GM03348 (cell line): ENCODE results near the gene CAPN11.

Experiments used
- DNase-seq: peaks from one replicate; pipeline ENCODE4 v3.0.0; 2012; ENCODE audit warnings: low spot score

Gene CAPN11

DNA sequence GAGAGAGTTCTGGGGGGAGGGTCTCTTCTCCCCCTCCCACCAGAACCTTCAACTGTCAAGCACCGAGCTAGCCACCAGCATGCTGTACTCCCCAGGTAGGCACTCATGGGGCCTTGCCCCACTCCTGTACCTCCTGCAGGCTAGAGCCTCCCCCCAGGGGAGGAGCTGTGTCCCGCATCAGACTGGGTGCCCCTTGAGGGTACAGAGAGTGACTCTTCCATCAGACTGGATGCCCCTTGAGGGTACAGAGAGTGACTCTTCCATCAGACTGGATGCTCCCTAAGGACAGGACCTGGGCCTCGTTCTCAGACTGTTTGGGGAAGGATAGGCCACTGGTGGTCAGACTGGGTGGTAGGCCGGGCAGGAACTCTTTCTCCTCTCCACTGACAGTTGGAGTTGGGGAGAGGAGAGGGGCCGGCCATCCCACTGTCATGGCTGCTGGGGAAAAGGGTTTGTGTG, at the start of gene CAPN11:
Gene CAPN11, plus strand, starts transcription at position 51 of the 459 bp plus-strand sequence. Its CDS starts 29 bp downstream, at position 80.
- no peak for DNase-seq

- no peak for DNase-seq
Measured at GRCh38 chr6:44109212-44109611, 49.4 kb upstream of the CAPN11 start.

- no peak for DNase-seq
Measured at GRCh38 chr6:44110005-44110676, 48.5 kb upstream of the CAPN11 start.

- DNase-seq = no peak
Measured at GRCh38 chr6:44110966-44111365, 47.7 kb upstream of the CAPN11 start.

DNA sequence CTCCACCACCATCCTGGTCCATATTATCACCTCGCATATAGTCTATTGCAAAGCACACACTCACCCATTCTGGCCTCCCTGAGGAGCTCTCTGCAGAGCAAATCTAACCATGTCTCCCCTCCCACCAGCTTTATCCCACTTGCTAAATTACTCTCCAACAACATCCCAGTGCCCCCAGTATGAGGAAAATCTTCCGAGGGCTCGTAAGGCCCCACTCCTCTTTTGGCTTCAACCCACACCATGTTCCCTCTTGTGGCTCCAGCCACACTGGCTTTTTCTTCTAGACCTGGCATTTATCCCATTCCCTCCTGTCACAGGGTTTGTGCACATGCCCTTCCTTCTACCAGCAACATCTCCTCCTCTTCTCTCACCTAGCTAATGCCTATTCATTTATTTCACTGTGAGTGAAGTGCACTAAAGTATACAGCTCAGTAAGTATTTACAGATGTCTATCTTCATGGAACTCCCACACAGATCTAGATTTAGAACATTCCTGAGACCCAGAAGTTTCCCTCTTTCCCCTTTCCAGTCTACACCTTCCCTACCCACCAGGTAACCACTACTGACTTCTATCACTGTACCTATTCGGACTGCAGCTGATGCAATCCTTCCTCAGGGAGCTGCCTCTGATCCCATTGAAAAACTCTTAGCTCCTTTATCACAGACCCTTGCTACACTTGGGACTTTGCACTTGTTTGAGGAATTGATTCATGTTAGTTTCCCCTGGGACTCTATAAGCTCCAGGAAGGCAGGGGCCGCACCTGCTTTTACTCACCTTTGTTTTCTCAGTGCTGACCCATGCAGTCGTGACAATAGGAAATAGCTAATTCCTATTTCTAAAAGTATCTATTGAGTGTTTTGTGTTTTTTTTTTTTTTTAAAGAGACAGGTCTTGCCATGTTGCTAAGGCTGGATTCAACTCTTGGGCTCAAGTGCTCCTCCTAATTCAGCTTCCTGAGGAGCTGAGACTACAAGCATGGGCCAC, 46.9 kb upstream of the CAPN11 start:
- DNase-seq = no peak

- DNase-seq = no peak
Measured at GRCh38 chr6:44113414-44113813, 45.2 kb upstream of the CAPN11 start.

- peak; percentile 49 for DNase-seq
Measured at GRCh38 chr6:44115866-44116265, 42.8 kb upstream of the CAPN11 start.

DNA sequence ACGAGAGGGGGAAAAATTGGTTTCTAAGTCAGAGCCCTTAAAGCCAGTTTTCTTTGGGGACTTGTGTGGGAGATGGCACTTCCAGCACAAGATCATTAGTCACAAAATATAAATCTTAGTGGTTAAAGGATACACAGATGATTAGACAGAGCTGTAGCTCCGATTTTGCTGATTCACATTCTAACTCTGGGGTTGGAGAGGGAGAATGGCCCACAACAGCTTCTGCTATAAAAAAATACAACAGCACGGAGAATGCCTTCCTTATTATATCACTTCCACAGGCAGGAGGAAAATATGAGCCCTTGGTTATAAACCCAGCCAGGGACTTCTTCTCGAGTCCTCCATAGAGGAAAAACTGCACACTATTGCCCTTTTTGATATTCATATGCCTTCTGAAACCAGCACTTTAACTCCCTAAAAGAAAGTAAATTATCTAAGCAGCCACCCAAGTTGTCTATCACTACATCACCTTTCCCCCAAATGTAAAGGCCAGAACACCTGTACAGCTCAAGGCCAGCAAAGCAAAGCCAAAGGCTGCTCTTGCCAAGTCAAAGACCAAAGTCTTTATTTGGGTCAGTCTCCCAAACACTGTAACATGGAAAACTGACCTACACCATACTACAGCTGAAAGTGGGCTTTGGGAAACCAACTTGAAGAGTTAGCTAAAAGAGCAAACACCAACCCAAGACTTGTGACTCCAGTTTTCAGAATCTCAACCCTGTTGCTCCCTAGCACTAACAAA, 41.8 kb upstream of the CAPN11 start:
- peak; percentile 79 for DNase-seq

DNA sequence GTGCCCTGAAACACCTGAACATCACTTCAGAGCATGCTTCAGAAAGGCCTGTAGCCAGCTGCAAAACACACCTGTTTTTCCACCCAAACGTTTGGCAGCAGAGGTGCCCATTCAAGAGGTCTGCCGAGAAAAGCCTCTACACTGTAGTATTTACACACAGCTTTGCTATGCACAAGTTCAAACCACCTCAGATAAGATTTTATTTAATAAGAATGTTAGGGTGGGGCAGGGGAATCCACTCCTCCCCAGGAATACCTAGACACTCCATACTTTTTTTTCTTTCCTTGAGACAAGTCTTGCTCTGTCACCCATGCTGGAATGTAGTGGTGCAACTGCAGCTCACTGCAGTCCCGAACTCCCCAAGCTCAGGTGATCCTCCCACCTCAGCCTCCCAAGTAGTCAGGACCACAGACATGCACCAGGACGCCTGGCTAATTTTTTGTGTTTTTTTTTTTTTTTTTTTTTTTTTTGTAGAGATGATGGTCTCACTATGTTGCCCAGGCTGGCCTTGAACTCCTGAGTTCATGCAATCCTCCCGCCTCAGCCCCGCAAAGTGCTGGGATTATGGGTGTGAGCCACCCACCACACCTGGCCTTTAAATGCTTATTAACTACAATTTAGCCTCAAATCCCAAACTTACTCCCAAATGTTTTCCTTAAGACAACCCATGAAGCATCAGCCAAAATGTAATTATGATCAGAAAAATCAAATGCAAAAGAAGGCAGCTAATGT, 41.1 kb upstream of the CAPN11 start:
- DNase-seq = no peak

- DNase-seq = peak; percentile 24
Measured at GRCh38 chr6:44119704-44120262, 38.8 kb upstream of the CAPN11 start.

DNA sequence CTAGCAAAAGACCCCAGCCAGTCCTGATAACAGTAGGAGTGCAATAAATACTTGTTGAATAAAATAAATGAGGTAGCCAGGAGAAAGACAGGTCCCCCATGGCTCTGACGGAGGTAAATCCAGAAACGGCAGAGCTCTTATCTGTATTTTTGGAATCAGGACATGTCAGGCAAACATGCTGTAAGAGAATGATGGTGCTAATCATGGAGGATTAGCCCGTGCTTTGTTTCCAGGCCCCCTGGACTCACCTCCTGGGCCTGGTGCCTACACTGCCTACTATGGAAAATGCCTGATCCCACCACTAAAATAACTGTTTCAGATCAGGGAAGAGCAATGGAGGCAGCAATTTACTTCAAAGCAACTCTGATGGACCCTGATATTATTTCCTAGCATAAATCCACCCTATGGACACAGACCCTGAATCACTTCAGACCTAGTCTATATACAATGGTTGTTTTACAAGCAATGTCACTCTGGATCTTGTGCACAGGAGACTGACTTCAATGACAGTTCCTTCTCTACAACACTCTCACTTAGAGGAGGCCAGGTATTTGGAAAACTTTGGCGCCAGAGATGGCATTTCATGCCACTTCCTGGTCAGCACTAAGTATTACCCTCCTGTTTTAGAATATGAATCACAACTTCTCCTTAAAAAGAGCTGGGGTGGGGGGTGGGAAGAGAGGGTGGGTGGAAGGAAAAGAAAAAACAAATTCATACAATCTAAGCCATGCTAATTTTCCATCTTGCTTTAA, 37.8 kb upstream of the CAPN11 start:
- DNase-seq = no peak

DNA sequence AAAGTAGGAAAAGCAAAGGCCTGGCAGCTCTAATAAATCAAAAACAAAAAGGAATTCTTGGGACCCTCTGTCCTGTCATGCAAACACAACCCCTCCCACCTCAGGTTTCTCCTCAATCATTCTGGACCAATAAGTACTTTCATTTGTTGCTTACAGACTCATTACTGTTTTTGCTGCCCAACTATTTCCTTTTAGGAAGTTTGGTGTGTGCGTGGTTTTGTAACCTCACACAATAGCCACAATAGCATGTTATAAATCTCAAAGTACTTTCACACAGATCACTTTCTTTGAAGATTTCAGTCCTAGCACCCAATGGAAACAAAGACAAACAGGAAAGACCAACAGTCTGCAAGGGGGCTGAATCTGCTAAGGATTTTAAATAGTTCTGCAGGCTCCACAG, 35.8 kb upstream of the CAPN11 start:
- DNase-seq = no peak

GRCh38 chr6:44123544-44123943, 35.1 kb upstream of the CAPN11 start:
- DNase-seq = no peak

- peak; percentile 81 for DNase-seq
Measured at GRCh38 chr6:44126320-44127149, 32.1 kb upstream of the CAPN11 start.

GRCh38 chr6:44127186-44128019, 31.2 kb upstream of the CAPN11 start, which contains the start of the genes MRPL14 and TMEM63B:
TSS of gene MRPL14 (minus strand) at chr6:44127452. CDS start at chr6:44116611, 10,841 bp downstream.
TSS of gene TMEM63B (plus strand) at chr6:44127554. CDS start at chr6:44134585, 7,031 bp downstream.
- DNase-seq = peak; percentile 100

DNA sequence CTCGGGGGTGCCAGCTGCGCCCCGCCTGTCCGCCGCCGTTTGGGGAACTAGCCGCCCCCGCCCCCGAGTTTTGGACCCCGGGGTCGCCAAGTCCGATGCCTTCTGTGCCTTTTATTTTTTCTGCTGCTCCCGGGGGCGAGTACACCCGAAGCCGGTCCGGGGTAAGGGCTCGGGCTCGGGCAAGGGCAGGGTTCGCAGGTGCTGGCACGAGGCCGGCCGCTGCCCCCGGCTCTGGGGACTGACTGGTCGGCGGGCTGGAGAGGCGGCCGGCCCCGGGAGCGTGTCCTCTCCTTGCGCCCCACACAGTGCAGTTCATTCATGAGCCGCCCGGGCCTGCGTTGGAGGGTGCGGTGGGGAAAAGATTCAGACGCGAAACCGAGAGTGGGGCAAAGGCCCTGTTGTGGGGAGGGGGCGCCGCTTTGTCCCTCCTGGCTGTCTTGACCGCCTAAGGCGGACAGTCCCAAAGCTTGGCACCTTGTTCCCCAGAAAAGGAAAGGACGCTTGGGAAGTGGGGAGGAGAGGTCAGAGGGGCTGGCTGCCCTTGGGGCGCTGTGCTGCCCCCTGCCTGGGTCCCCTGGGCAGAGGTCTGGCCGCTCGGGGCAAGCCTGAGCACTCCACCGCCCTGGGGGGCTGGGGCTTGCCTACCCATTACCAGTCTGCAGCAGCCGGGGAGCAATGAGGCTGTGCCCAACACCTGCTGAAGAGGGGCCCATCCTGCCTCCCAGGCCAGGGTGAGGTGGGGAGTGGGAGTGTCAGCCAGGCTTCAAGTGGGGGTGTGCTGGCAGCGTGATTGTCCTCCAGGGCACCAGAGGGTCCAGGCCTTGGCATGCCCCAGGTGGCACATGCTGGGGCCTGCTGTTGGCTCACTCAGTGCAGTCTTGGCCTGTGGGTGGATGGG, 30.4 kb upstream of the CAPN11 start:
- DNase-seq = peak; percentile 78

DNA sequence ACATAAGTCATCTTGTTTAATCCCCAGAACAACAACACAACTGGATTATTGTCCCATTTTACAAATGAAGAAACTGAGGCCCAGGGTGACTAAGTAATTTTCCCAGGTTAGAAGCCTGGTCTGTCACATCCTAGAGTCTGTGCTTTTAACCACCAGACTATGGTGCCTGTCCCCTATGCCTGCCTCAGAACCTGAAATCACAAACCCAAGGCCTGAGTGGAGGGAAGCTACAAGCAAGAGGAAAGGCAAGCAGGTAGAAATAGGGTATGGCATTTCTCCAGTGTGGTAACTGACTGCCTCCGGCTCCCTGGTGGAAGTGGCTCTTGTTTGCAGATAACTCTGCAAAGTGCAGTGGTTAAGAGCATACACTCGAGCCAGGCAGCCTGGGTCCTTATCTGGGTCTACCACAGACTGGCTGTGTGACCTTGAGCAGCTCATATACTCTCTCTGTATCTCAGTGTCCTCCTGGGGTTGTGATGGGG, 28.7 kb upstream of the CAPN11 start:
- DNase-seq = no peak
